HepG2 (cell line): ENCODE data around the gene GALR2. TPM values are rescaled to one million over a fixed set of nuclear protein-coding genes. Genes with fewer than 3 reads are reported as not detected.

Experiments used
- ATAC-seq: fragments of 200-7000 bp; cut with Tn5 transposase; 3 replicates; pipeline ENCODE4 v1.9.1; 2020; ENCODE audit warnings: mild to moderate bottlenecking, moderate library complexity
- BruUV-seq: library from RNA; stranded (reverse); fragments of 400-500 nt; replicated peaks from 2 replicates; lab custom pipeline; 2021; lab: Mats Ljungman, UMichigan
- CTCF ChIA-PET: fragments of 300-600 bp; formaldehyde crosslinking; extraction: SDS; loops from one replicate; lab custom pipeline; 2021; ENCODE audit warnings: low total read pairs, inconsistent platforms, low intra/inter-chr PET ratio; lab: Yijun Ruan, JAX
- POLR2A ChIA-PET: fragments of 350-600 bp; sonication (Branson Sonifier 250); formaldehyde crosslinking; loops from one replicate; lab custom pipeline; 2020; ENCODE audit warnings: antibody characterized with exemption, inconsistent platforms; lab: Yijun Ruan, JAX
- DNase-seq: peaks from one replicate; pipeline ENCODE4 v3.0.0-alpha.2; 2015; ENCODE audit warnings: low spot score
- FAIRE-seq: peaks from 3 replicates; lab custom pipeline; 2011; peaks lifted over from hg19 to GRCh38; lab: Jason Lieb, UNC
- H2AFZ ChIP-seq: one replicate; pipeline ENCODE4 v1.6.1; 2011; ENCODE audit warnings: low read length, inconsistent platforms
- H3K27ac ChIP-seq: fragments of 300-600 bp; 3 replicates; pipeline ENCODE4 v1.8.0; 2011; ENCODE audit warnings: mixed run types, mild to moderate bottlenecking, mixed read lengths, low read length, inconsistent platforms; ENCODE audit not compliant: insufficient read depth; ENCODE audit errors: extremely low read length
- H3K27me3 ChIP-seq, 2 experiments: fragments of 200-600 bp in 1 of 2; 2 replicates in 1 of 2; 3 replicates in 1 of 2; pipeline versions ENCODE4 v1.6.0 to v1.8.0; 2011; ENCODE audit warnings: low read length in 2 of 2, mild to moderate bottlenecking in 2 of 2, moderate library complexity in 2 of 2, inconsistent platforms in 1 of 2; ENCODE audit not compliant: insufficient read depth in 2 of 2, control insufficient read depth in 1 of 2
- H3K36me3 ChIP-seq, 2 experiments: fragments of 200-600 bp in 1 of 2; replicated peaks in 1 of 2; 2 replicates in 1 of 2; 3 replicates in 1 of 2; pipeline versions ENCODE4 v1.5.1 to v1.8.0; 2011; ENCODE audit warnings: low read length in 2 of 2, inconsistent platforms in 1 of 2; ENCODE audit not compliant: insufficient read depth in 2 of 2, control insufficient read depth in 1 of 2
- H3K4me1 ChIP-seq: 2 replicates; pipeline ENCODE4 v1.5.1; 2012; ENCODE audit warnings: low read length, inconsistent platforms; ENCODE audit not compliant: insufficient read depth
- H3K4me2 ChIP-seq: 2 replicates; pipeline ENCODE4 v1.6.0; 2011; ENCODE audit warnings: low read depth, low read length, inconsistent platforms
- H3K4me3 ChIP-seq, 3 experiments: fragments of 200-600 bp in 1 of 3; sonication (generic), shearing (Covaris generic) in 1 of 3; replicated peaks in 1 of 3; 2 replicates each; pipeline ENCODE4 v1.5.1; 2011 to 2016; ENCODE audit warnings: low read length in 3 of 3, inconsistent platforms in 2 of 3, low read depth in 2 of 3, mild to moderate bottlenecking in 2 of 3, control low read depth in 1 of 3, mixed read lengths in 1 of 3; ENCODE audit not compliant: insufficient read depth in 1 of 3
- H3K79me2 ChIP-seq: one replicate; pipeline ENCODE4 v1.6.1; 2011; ENCODE audit warnings: low read length, inconsistent platforms; ENCODE audit not compliant: insufficient read depth
- H3K9ac ChIP-seq: 2 replicates; pipeline ENCODE4 v1.6.0; 2011; ENCODE audit warnings: mild to moderate bottlenecking, low read depth, low read length, inconsistent platforms; ENCODE audit not compliant: insufficient read depth
- H3K9me3 ChIP-seq: 2 replicates; pipeline ENCODE4 v1.5.1; 2012; ENCODE audit warnings: mild to moderate bottlenecking, low read length
- H4K20me1 ChIP-seq: 2 replicates; pipeline ENCODE4 v1.6.0; 2011; ENCODE audit warnings: inconsistent platforms, mild to moderate bottlenecking, low read length, moderate library complexity; ENCODE audit not compliant: insufficient read depth
- CSRNP1 ChIP-seq: sonication (generic); formaldehyde crosslinking; IDR thresholded peaks from 2 replicates; pipeline ENCODE4 v1.8.1; 2023; ENCODE audit warnings: mild to moderate bottlenecking, missing genetic modification reagents
- FOXA1 ChIP-seq, 2 experiments: fragments of 450-650 bp in 1 of 2; sonication (generic) in 1 of 2; formaldehyde crosslinking in 1 of 2; IDR thresholded peaks; 2 replicates each; pipeline versions ENCODE4 v1.4.0 to v1.6.1; 2016 to 2020; ENCODE audit warnings: missing genetic modification reagents in 1 of 2
- HNF4G ChIP-seq, 2 experiments: sonication (generic) in 1 of 2; formaldehyde crosslinking in 1 of 2; IDR thresholded peaks; 2 replicates each; pipeline versions ENCODE4 v1.4.0 to v1.6.1; 2011 to 2020; ENCODE audit warnings: borderline replicate concordance in 2 of 2, low read depth in 2 of 2, mild to moderate bottlenecking in 2 of 2, low read length in 1 of 2, missing genetic modification reagents in 1 of 2, moderate library complexity in 1 of 2
- IRX3 ChIP-seq: sonication (generic); formaldehyde crosslinking; IDR thresholded peaks from 2 replicates; pipeline ENCODE4 v1.8.1; 2023; ENCODE audit warnings: mild to moderate bottlenecking, low read depth, missing genetic modification reagents, borderline replicate concordance
- NFE2L2 ChIP-seq: fragments of 150-350 bp; IDR thresholded peaks from 2 replicates; pipeline ENCODE4 v1.6.1; 2014; ENCODE audit warnings: low read length
- POLR2G ChIP-seq: fragments of 200-400 bp; formaldehyde crosslinking; IDR thresholded peaks from 2 replicates; pipeline ENCODE4 v1.6.1; 2018; ENCODE audit warnings: mild to moderate bottlenecking, low read depth, low read length, moderate library complexity
- SMARCC2 ChIP-seq: fragments of 450-650 bp; IDR thresholded peaks from 2 replicates; pipeline ENCODE4 v1.6.1; 2017; ENCODE audit warnings: antibody characterized with exemption, mild to moderate bottlenecking
- SNAPC4 ChIP-seq: sonication (generic); formaldehyde crosslinking; IDR thresholded peaks from 2 replicates; pipeline ENCODE4 v1.4.0; 2020; ENCODE audit warnings: mild to moderate bottlenecking, missing genetic modification reagents
- SYNCRIP ChIP-seq: fragments of 200-400 bp; formaldehyde crosslinking; IDR thresholded peaks from 2 replicates; pipeline ENCODE4 v1.6.1; 2018; ENCODE audit warnings: mild to moderate bottlenecking, low read depth, low read length; ENCODE audit not compliant: insufficient read depth
- ZNF232 ChIP-seq: sonication (generic); formaldehyde crosslinking; IDR thresholded peaks from 2 replicates; pipeline ENCODE4 v1.4.0; 2020; ENCODE audit warnings: missing genetic modification reagents, borderline replicate concordance
- ZNF609 ChIP-seq: sonication (generic); formaldehyde crosslinking; IDR thresholded peaks from 2 replicates; pipeline ENCODE4 v1.4.0; 2020; ENCODE audit warnings: mild to moderate bottlenecking, missing genetic modification reagents, borderline replicate concordance
- ZNF672 ChIP-seq: sonication (generic); formaldehyde crosslinking; IDR thresholded peaks from 2 replicates; pipeline ENCODE4 v1.8.1; 2022; ENCODE audit warnings: missing genetic modification reagents
- ZNF720 ChIP-seq: sonication (generic); formaldehyde crosslinking; IDR thresholded peaks from 2 replicates; pipeline ENCODE4 v1.4.0; 2020; ENCODE audit warnings: missing genetic modification reagents
- WGBS: methylation state at CpG from one replicate; pipeline ENCODE4 v1.1.6; 2017; ENCODE audit warnings: low lambda C conversion rate; 5-methylcytosine and 5-hydroxymethylcytosine counted together
- in situ Hi-C: cut with HindIII; loops from 2 replicates; pipeline ENCODE4 v1.10.0; 2017; ENCODE audit warnings: low pct_unique_long_range_greater_than_20kb; ENCODE audit not compliant: extremely low pct_ligation_motif_present
- intact Hi-C: fragments of 100-400 bp; cut with micrococcal nuclease; formaldehyde crosslinking; loops from one replicate; pipeline ENCODE4 v1.10.0; 2022; ENCODE audit not compliant: unreplicated experiment
- polyA plus RNA-seq, 8 experiments: library from polyadenylated mRNA; depleted of rRNA in 3 of 8; stranded (reverse) in 7 of 8; unstranded in 1 of 8; fragments of >200 nt; fragmentation: Illumina TruSeq in 4 of 8; extraction: Trizol in 4 of 8; gene quantifications; 2 replicates each; pipeline versions ENCODE4 v1.2.1 to v1.2.3, GENCODE V29; 2011 to 2016; ENCODE audit warnings: low read depth in 4 of 8, missing spikeins in 1 of 8, mixed read lengths in 1 of 8; ENCODE audit not compliant: insufficient read depth in 1 of 8
- total RNA-seq, 5 experiments: library from RNA; depleted of rRNA; stranded (reverse); fragments of >200 nt; fragmentation: Illumina TruSeq; extraction: Trizol; gene quantifications; 2 replicates each; pipeline ENCODE4 v1.2.3, GENCODE V29; 2016; ENCODE audit warnings: low read depth in 1 of 5

The GALR2 gene
- total and polyA plus RNA-seq, 2 of the 13 experiments (the other 11 are each of a cell fraction or from before 2014, with no cell fraction given), result 0.48 to 0.58 TPM

DNA sequence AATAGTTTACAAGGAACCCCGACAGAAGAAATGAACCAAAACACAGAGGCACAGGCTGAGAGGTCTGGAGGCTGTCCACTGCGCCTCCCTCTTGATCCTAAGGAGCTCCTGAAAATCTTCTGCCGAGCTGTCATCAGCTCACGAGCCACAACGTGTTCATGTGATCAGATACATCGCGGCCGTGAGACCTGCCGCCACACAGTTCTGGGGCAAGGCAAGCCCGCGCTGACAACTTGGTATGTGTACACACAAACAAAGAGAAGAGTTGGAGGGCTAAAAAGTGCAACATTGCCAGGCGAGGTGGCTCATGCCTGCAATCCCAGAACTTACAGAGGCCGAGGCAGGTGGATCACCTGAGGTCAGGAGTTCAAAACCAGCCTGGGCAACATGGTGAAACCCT lies 21.4 kb downstream of the GALR2 start:
- peaks cover 41 to 79% of the 10 kb centered on the region in 2 experiments for H3K36me3 ChIP-seq
- in situ Hi-C loops (no loop called here), intact Hi-C loops (no loop called here)
- no peak overlapping the region for H3K27ac ChIP-seq
- H3K9me3 ChIP-seq, result no peaks in the 10 kb centered on the region
- ChIA-PET POLR2A (interaction anchor here (1.8 kb wide), 1 partner anchor 10 kb away, joined by 7 read pairs; no protein-coding TSS in a partner anchor), CTCF (no interaction called here)
- no peak for DNase-seq
- no peak overlapping the region for H2AFZ ChIP-seq
- no TSS peak for BruUV-seq
- no peak overlapping the region for H3K9ac ChIP-seq
- ATAC-seq, result no peak
- H3K79me2 ChIP-seq, result no peaks in the 10 kb centered on the region
- no peak overlapping the region for H3K4me2 ChIP-seq
- no peak for FAIRE-seq
- H3K4me1 ChIP-seq, result no peaks in the 10 kb centered on the region
- no peaks in the 10 kb centered on the region for H3K27me3 ChIP-seq
- H3K4me3 ChIP-seq, result no peak overlapping the region
- H4K20me1 ChIP-seq, result no peaks in the 10 kb centered on the region
- 93% methylated on average over 13 of the region's 13 CpGs for WGBS
- TF ChIP-seq POLR2G (no peak), SNAPC4 (CRISPR knock-in tag) (no peak), ZNF609 (no peak), IRX3 (CRISPR knock-in tag) (no peak), SMARCC2 (no peak), ZNF672 (no peak), ZNF720 (CRISPR knock-in tag) (no peak), HNF4G (IDR thresholded peaks at IDR 0.05; ENCODE audit: borderline replicate concordance, low read depth, low read length) (no peak), HNF4G (CRISPR knock-in tag; IDR thresholded peaks at IDR 0.05; ENCODE audit: borderline replicate concordance, low read depth) (no peak), SYNCRIP (no peak), FOXA1 (IDR thresholded peaks at IDR 0.05) (no peak), FOXA1 (CRISPR knock-in tag; IDR thresholded peaks at IDR 0.05) (no peak), CSRNP1 (no peak), ZNF232 (no peak), NFE2L2 (no peak)
